Measurements from ENCODE around the gene CCSER1.

DNA sequence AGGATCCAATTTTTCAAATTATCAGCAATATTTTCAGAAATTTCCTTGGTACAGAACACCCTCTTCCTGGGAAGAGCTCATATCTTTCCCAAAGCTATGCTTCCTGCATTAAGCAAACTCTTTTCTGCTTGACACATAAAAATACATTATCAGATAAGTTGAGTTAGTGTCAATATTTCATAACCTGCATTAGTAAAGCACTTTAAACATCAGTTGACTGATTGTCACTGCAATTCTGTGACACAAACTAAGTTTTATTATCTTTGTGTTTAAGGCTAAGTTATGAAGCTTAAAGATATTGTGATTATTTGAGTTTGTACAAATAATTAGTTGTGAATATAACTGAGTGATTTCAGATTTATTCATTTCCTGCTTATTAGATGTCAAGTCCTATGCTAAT is 1131.1 kb downstream of the CCSER1 start:
- TF ChIP-seq EZH2 (IDR thresholded peaks at IDR 0.05; ENCODE audit: low read depth): no peak
- TF ChIP-seq, protein P1, sequence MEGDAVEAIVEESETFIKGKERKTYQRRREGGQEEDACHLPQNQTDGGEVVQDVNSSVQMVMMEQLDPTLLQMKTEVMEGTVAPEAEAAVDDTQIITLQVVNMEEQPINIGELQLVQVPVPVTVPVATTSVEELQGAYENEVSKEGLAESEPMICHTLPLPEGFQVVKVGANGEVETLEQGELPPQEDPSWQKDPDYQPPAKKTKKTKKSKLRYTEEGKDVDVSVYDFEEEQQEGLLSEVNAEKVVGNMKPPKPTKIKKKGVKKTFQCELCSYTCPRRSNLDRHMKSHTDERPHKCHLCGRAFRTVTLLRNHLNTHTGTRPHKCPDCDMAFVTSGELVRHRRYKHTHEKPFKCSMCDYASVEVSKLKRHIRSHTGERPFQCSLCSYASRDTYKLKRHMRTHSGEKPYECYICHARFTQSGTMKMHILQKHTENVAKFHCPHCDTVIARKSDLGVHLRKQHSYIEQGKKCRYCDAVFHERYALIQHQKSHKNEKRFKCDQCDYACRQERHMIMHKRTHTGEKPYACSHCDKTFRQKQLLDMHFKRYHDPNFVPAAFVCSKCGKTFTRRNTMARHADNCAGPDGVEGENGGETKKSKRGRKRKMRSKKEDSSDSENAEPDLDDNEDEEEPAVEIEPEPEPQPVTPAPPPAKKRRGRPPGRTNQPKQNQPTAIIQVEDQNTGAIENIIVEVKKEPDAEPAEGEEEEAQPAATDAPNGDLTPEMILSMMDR (conservative IDR thresholded peaks at IDR 0.05): no peak

Measured in PC-9 (cell line).